Measurements from ENCODE around the gene ADGRG7.

GRCh38 chr3:100703865-100704264 lies 94.5 kb downstream of the ADGRG7 start:
- TF ChIP-seq RCOR1 (IDR thresholded peaks at IDR 0.05; ENCODE audit: low read depth, low read length) = no peak
- no peak for TF ChIP-seq SMC3 (IDR thresholded peaks at IDR 0.05)
- no peak for TF ChIP-seq CTCF (IDR thresholded peaks at IDR 0.05)
- TF ChIP-seq RFX5 (IDR thresholded peaks at IDR 0.05) = no peak
- no peak for TF ChIP-seq RNF2 (IDR thresholded peaks at IDR 0.05; ENCODE audit: borderline replicate concordance, low read depth)
- TF ChIP-seq, protein P1, sequence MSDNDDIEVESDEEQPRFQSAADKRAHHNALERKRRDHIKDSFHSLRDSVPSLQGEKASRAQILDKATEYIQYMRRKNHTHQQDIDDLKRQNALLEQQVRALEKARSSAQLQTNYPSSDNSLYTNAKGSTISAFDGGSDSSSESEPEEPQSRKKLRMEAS (IDR thresholded peaks at IDR 0.05) = no peak
- no peak for TF ChIP-seq PHF8 (IDR thresholded peaks at IDR 0.05; ENCODE audit: borderline replicate concordance, low read depth)
- no peak for TF ChIP-seq POLR2A (IDR thresholded peaks at IDR 0.05; ENCODE audit: low read length)
- no peak for TF ChIP-seq MAZ (IDR thresholded peaks at IDR 0.05; ENCODE audit: borderline replicate concordance, low read depth, low read length)
